GM12878 (cell line): ENCODE data around the gene DUSP15. TPM values are rescaled to one million over a fixed set of nuclear protein-coding genes. Genes with fewer than 3 reads are reported as not detected.

Experiments
- DPF2 ChIP-seq: fragments of 450-650 bp; IDR thresholded peaks from 2 replicates; pipeline ENCODE4 v1.6.1; 2017; ENCODE audit warnings: mild to moderate bottlenecking
- LARP7 ChIP-seq: fragments of 450-650 bp; IDR thresholded peaks from 2 replicates; pipeline ENCODE4 v1.6.1; 2017; ENCODE audit warnings: mild to moderate bottlenecking
- POLR2A ChIP-seq: IDR thresholded peaks from 2 replicates; pipeline ENCODE4 v1.6.1; 2011; ENCODE audit warnings: low read depth, mild to moderate bottlenecking, low read length
- POLR2AphosphoS2 ChIP-seq: IDR thresholded peaks from 2 replicates; pipeline ENCODE4 v1.6.1; 2011; ENCODE audit warnings: low read depth, mild to moderate bottlenecking, low read length, improper control_type of control experiment, moderate library complexity
- polyA plus RNA-seq, 11 experiments: library from polyadenylated mRNA; depleted of rRNA in 4 of 11; unstranded in 6 of 11; stranded (reverse) in 5 of 11; fragments of >200 nt; fragmentation: Nextera tagmentation in 4 of 11; fragmentation: Illumina TruSeq in 1 of 11; extraction: Ambion mirVana in 4 of 11; extraction: Trizol in 1 of 11; gene quantifications; 1 replicate in 1 of 11; 2 replicates in 10 of 11; pipeline versions ENCODE4 v1.2.1 to v1.2.3, GENCODE V29; 2011 to 2016; ENCODE audit warnings: inconsistent platforms in 2 of 11, missing spikeins in 2 of 11, low read depth in 1 of 11
- total RNA-seq, 4 experiments: library from RNA; depleted of rRNA in 3 of 4; stranded (reverse); fragments of >200 nt in 3 of 4; fragmentation: Illumina TruSeq in 1 of 4; extraction: Trizol in 1 of 4; gene quantifications; 2 replicates each; pipeline versions ENCODE4 v1.2.1 to v1.2.3, GENCODE V29; 2013 to 2021
- TF ChIP-seq, protein P1 (sequence below): fragments of 450-650 bp; IDR thresholded peaks from 2 replicates; pipeline ENCODE4 v1.6.1; 2017; ENCODE audit warnings: mild to moderate bottlenecking, moderate library complexity
- TF ChIP-seq, protein P2 (sequence below): fragments of 450-650 bp; IDR thresholded peaks from 2 replicates; pipeline ENCODE4 v1.6.1; 2018; ENCODE audit warnings: borderline replicate concordance, mild to moderate bottlenecking; ENCODE audit not compliant: partially characterized antibody

Gene DUSP15
- total and polyA plus RNA-seq, 10 of the 15 experiments (the other 5 are each of a cell fraction or from before 2014, with no cell fraction given): 0.06 to 2.5 (median 0.67) TPM; not detected in 1

- TF ChIP-seq, protein P1, sequence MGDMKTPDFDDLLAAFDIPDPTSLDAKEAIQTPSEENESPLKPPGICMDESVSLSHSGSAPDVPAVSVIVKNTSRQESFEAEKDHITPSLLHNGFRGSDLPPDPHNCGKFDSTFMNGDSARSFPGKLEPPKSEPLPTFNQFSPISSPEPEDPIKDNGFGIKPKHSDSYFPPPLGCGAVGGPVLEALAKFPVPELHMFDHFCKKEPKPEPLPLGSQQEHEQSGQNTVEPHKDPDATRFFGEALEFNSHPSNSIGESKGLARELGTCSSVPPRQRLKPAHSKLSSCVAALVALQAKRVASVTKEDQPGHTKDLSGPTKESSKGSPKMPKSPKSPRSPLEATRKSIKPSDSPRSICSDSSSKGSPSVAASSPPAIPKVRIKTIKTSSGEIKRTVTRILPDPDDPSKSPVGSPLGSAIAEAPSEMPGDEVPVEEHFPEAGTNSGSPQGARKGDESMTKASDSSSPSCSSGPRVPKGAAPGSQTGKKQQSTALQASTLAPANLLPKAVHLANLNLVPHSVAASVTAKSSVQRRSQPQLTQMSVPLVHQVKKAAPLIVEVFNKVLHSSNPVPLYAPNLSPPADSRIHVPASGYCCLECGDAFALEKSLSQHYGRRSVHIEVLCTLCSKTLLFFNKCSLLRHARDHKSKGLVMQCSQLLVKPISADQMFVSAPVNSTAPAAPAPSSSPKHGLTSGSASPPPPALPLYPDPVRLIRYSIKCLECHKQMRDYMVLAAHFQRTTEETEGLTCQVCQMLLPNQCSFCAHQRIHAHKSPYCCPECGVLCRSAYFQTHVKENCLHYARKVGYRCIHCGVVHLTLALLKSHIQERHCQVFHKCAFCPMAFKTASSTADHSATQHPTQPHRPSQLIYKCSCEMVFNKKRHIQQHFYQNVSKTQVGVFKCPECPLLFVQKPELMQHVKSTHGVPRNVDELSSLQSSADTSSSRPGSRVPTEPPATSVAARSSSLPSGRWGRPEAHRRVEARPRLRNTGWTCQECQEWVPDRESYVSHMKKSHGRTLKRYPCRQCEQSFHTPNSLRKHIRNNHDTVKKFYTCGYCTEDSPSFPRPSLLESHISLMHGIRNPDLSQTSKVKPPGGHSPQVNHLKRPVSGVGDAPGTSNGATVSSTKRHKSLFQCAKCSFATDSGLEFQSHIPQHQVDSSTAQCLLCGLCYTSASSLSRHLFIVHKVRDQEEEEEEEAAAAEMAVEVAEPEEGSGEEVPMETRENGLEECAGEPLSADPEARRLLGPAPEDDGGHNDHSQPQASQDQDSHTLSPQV: no peak
- TF ChIP-seq POLR2A (no peak), LARP7 (no peak), DPF2 (no peak), POLR2AphosphoS2 (no peak)
- TF ChIP-seq, protein P2, sequence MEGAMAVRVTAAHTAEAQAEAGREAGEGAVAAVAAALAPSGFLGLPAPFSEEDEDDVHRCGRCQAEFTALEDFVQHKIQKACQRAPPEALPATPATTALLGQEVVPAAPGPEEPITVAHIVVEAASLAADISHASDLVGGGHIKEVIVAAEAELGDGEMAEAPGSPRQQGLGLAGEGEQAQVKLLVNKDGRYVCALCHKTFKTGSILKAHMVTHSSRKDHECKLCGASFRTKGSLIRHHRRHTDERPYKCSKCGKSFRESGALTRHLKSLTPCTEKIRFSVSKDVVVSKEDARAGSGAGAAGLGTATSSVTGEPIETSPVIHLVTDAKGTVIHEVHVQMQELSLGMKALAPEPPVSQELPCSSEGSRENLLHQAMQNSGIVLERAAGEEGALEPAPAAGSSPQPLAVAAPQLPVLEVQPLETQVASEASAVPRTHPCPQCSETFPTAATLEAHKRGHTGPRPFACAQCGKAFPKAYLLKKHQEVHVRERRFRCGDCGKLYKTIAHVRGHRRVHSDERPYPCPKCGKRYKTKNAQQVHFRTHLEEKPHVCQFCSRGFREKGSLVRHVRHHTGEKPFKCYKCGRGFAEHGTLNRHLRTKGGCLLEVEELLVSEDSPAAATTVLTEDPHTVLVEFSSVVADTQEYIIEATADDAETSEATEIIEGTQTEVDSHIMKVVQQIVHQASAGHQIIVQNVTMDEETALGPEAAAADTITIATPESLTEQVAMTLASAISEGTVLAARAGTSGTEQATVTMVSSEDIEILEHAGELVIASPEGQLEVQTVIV: no peak
- TF ChIP-seq, all 136 proteins: peak for 11
Measured at GRCh38 chr20:31870726-31871617, 645 bp upstream of the DUSP15 start (continued).
